IMR-90 (cell line): Measurements from ENCODE around the gene PRSS2.

Experiments
- BHLHE40 ChIP-seq: fragments of 150-350 bp; IDR thresholded peaks from 2 replicates; pipeline ENCODE4 v1.6.1; 2016; ENCODE audit warnings: mild to moderate bottlenecking, low read depth, low read length
- CEBPB ChIP-seq: IDR thresholded peaks from 2 replicates; pipeline ENCODE4 v1.6.1; 2012; ENCODE audit warnings: low read depth, low read length, improper control_type of control experiment
- ELK1 ChIP-seq: fragments of 150-350 bp; IDR thresholded peaks from 2 replicates; pipeline ENCODE4 v1.6.1; 2016; ENCODE audit warnings: low read depth, mild to moderate bottlenecking, low read length, moderate library complexity, borderline replicate concordance
- FOS ChIP-seq: fragments of 150-350 bp; IDR thresholded peaks from 2 replicates; pipeline ENCODE4 v1.6.1; 2016; ENCODE audit warnings: low read depth, low read length
- MAFK ChIP-seq: IDR thresholded peaks from 2 replicates; pipeline ENCODE4 v1.6.1; 2012; ENCODE audit warnings: low read depth, low read length, improper control_type of control experiment
- MXI1 ChIP-seq: IDR thresholded peaks from 2 replicates; pipeline ENCODE4 v1.6.1; 2012; ENCODE audit warnings: low read depth, mild to moderate bottlenecking, low read length, moderate library complexity, borderline replicate concordance
- POLR2A ChIP-seq: IDR thresholded peaks from 2 replicates; pipeline ENCODE4 v1.6.1; 2012; ENCODE audit warnings: mild to moderate bottlenecking, low read depth, low read length
- RAD21 ChIP-seq: IDR thresholded peaks from 2 replicates; pipeline ENCODE4 v1.6.1; 2012; ENCODE audit warnings: low read length, improper control_type of control experiment
- RCOR1 ChIP-seq: IDR thresholded peaks from 2 replicates; pipeline ENCODE4 v1.6.1; 2012; ENCODE audit warnings: mild to moderate bottlenecking, low read length, improper control_type of control experiment; ENCODE audit not compliant: insufficient replicate concordance
- RFX5 ChIP-seq: IDR thresholded peaks from 2 replicates; pipeline ENCODE4 v1.8.0; 2012; ENCODE audit warnings: low read depth, mild to moderate bottlenecking, low read length, moderate library complexity
- SMC3 ChIP-seq: fragments of 150-350 bp; IDR thresholded peaks from 2 replicates; pipeline ENCODE4 v1.6.1; 2016; ENCODE audit warnings: low read depth, mild to moderate bottlenecking, antibody characterized with exemption, low read length, moderate library complexity
- USF2 ChIP-seq: fragments of 150-350 bp; IDR thresholded peaks from 2 replicates; pipeline ENCODE4 v1.6.1; 2017; ENCODE audit warnings: mild to moderate bottlenecking, antibody characterized with exemption, low read length, low read depth
- TF ChIP-seq, protein P1 (sequence below): conservative IDR thresholded peaks from 2 replicates; pipeline ENCODE4 v1.5.1; 2012; ENCODE audit warnings: mild to moderate bottlenecking, low read depth, low read length, improper control_type of control experiment

DNA sequence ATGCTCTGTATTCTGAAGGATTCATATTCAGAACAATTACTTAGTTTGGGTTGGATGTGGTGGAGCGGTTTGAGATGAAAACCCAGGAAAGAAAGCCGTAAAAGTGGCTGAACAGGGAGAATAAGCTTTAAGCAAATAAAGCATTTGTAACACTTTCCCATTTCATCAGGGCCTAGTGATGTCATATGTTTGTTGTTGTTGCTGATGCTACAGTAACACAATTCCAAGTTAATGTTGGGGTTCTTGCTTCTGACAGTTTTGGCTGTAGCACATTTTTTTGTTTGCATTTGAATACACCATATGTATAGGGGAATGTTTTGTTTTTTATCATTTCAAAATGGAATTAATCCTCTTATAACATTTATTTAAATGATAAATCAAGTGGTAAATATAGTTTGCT lies 43.7 kb downstream of the PRSS2 start:
- TF ChIP-seq POLR2A (no peak), FOS (no peak), CEBPB (no peak), SMC3 (no peak), RCOR1 (no peak), ELK1 (no peak), BHLHE40 (no peak), MAFK (no peak), USF2 (no peak), RFX5 (no peak), MXI1 (no peak), RAD21 (no peak)
- TF ChIP-seq, protein P1, sequence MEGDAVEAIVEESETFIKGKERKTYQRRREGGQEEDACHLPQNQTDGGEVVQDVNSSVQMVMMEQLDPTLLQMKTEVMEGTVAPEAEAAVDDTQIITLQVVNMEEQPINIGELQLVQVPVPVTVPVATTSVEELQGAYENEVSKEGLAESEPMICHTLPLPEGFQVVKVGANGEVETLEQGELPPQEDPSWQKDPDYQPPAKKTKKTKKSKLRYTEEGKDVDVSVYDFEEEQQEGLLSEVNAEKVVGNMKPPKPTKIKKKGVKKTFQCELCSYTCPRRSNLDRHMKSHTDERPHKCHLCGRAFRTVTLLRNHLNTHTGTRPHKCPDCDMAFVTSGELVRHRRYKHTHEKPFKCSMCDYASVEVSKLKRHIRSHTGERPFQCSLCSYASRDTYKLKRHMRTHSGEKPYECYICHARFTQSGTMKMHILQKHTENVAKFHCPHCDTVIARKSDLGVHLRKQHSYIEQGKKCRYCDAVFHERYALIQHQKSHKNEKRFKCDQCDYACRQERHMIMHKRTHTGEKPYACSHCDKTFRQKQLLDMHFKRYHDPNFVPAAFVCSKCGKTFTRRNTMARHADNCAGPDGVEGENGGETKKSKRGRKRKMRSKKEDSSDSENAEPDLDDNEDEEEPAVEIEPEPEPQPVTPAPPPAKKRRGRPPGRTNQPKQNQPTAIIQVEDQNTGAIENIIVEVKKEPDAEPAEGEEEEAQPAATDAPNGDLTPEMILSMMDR, result no peak
